Measurements from ENCODE around the gene VSTM4.

Gene VSTM4

GRCh38 chr10:49023752-49024151 is 91.6 kb downstream of the VSTM4 start:
- no peak for DNase-seq
- H3K27ac ChIP-seq, result no peak overlapping the region
- TF ChIP-seq CTCF (IDR thresholded peaks at IDR 0.05; ENCODE audit: low read depth, low read length), result no peak
- H3K4me3 ChIP-seq (ENCODE audit: low read depth, low read length), result no peak overlapping the region
- H3K36me3 ChIP-seq, result no peaks in the 10 kb centered on the region
- peaks cover 6% of the 10 kb centered on the region for H3K27me3 ChIP-seq (ENCODE audit: insufficient read depth, low read depth, severe bottlenecking)
- no peaks in the 10 kb centered on the region for H3K9me3 ChIP-seq (ENCODE audit: severe bottlenecking)

- H3K27ac ChIP-seq, result no peak overlapping the region
- H3K36me3 ChIP-seq, result no peaks in the 10 kb centered on the region
- H3K4me3 ChIP-seq (ENCODE audit: low read depth, low read length), result no peak overlapping the region
- no peaks in the 10 kb centered on the region for H3K9me3 ChIP-seq (ENCODE audit: severe bottlenecking)
- peaks cover 7% of the 10 kb centered on the region for H3K27me3 ChIP-seq (ENCODE audit: insufficient read depth, low read depth, severe bottlenecking)
- TF ChIP-seq CTCF (IDR thresholded peaks at IDR 0.05; ENCODE audit: low read depth, low read length), result no peak
- no peak for DNase-seq
Observed at GRCh38 chr10:49023071-49023470, 92.3 kb downstream of the VSTM4 start.

GRCh38 chr10:49021685-49022084 is 93.6 kb downstream of the VSTM4 start:
- peaks cover 7% of the 10 kb centered on the region for H3K27me3 ChIP-seq (ENCODE audit: insufficient read depth, low read depth, severe bottlenecking)
- H3K4me3 ChIP-seq (ENCODE audit: low read depth, low read length), result no peak overlapping the region
- no peak for DNase-seq
- no peak overlapping the region for H3K27ac ChIP-seq
- TF ChIP-seq CTCF (IDR thresholded peaks at IDR 0.05; ENCODE audit: low read depth, low read length), result no peak
- no peaks in the 10 kb centered on the region for H3K9me3 ChIP-seq (ENCODE audit: severe bottlenecking)
- H3K36me3 ChIP-seq, result no peaks in the 10 kb centered on the region

GRCh38 chr10:49015700-49016099 is 99.6 kb downstream of the VSTM4 start:
- TF ChIP-seq CTCF (IDR thresholded peaks at IDR 0.05; ENCODE audit: low read depth, low read length), result no peak
- Histone ChIP-seq H3K36me3 (no peaks in the 10 kb centered on the region), H3K4me3 (ENCODE audit: low read depth, low read length) (no peak overlapping the region), H3K27me3 (ENCODE audit: insufficient read depth, low read depth, severe bottlenecking) (peaks cover 7% of the 10 kb centered on the region), H3K27ac (no peak overlapping the region), H3K9me3 (ENCODE audit: severe bottlenecking) (no peaks in the 10 kb centered on the region)
- no peak for DNase-seq

GRCh38 chr10:49012603-49013002 is 102.7 kb downstream of the VSTM4 start:
- peaks cover 9% of the 10 kb centered on the region for H3K27me3 ChIP-seq (ENCODE audit: insufficient read depth, low read depth, severe bottlenecking)
- DNase-seq, result no peak

More at GRCh38 chr10:49012603-49013002, 102.7 kb downstream of the VSTM4 start:
- Histone ChIP-seq H3K4me3 (ENCODE audit: low read depth, low read length) (no peak overlapping the region), H3K36me3 (no peaks in the 10 kb centered on the region), H3K9me3 (ENCODE audit: severe bottlenecking) (no peaks in the 10 kb centered on the region), H3K27ac (no peak overlapping the region)
- TF ChIP-seq CTCF (IDR thresholded peaks at IDR 0.05; ENCODE audit: low read depth, low read length), result no peak

Measured in WERI-Rb-1 (cell line).